Activated naive CD4-positive, alpha-beta T cell treated with Interleukin-2 at 50 U/mL for 16 hours (primary cell): ENCODE measurements around the gene SPTA1.

ENCODE experiments used
- DNase-seq: peaks from one replicate; pipeline ENCODE4 v3.0.0-alpha.2; 2020

SPTA1 gene

GRCh38 chr1:158563853-158564252 lies 122.7 kb downstream of the SPTA1 start:
- no peak for DNase-seq
